HG03457 (cell line): ENCODE data around the gene PCDH9.

Experiments used
- ATAC-seq: cut with Tn5 transposase; IDR thresholded peaks from one replicate; pipeline ENCODE4 v1.9.1; 2021; ENCODE audit warnings: moderate number of reproducible peaks; ENCODE audit not compliant: unreplicated experiment

Gene PCDH9

GRCh38 chr13:67091603-67092002 lies 138.5 kb downstream of the PCDH9 start:
- no peak for ATAC-seq

DNA sequence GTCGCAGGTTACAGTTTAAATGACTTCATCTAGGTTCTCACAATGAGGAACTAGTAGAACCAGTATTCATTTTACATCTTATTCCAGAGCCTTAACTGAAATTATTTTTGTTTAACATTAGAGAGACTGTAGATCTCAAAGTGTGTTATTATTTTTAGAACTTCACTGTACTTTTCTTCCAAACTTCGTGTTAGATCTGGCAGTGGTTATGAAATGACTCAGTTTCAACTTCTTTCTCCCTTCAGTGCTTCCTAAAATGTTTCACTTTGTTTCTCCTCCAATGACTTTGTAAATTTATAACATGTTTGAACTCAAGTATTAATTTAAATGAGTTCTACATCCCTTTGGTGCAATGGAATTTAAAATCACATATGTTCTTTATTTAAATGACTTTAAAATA lies 139.3 kb downstream of the PCDH9 start:
- no peak for ATAC-seq

DNA sequence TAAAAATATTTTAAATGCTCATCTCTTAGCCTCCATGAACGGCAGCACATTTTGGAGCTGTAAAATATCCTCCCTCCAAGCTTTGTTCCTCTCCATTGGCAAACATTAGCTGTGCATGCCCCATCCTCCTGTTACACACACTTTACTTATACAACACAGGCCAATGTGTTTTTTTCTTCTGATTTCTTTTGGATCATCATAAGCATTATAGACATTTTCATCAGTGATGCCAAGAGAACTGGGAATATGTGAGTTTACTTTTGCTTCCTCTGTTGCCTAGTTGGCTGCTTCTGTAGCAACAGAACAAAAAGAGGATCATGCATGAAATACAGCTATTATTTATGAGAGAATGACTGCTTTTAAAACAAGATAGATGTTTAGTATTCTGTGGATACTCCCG lies 142.6 kb downstream of the PCDH9 start:
- no peak for ATAC-seq

- ATAC-seq: no peak
These were observed 143.9 kb downstream of the PCDH9 start for GRCh38 chr13:67086260-67086659.

- ATAC-seq: no peak
These were observed 146.1 kb downstream of the PCDH9 start for GRCh38 chr13:67084066-67084465.

GRCh38 chr13:67083519-67083918 lies 146.6 kb downstream of the PCDH9 start:
- ATAC-seq: no peak

DNA sequence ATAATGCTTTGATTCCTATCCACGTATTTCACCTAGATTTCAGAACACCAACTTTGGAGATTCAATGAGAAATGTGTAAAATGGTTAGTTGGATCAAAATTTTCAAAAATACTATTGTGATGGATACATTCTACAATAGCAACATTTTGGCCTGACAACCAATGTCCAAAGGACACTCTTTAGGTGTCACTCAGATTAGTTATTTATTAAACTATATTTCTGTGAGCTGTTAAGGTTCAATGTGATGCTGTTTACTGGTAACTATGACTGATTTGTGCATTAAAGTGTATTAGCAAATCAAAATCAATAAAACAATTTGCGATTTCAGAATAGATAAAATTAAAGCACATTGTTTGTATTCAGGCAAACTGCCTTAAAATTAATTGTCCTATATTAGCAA lies 149.8 kb downstream of the PCDH9 start:
- ATAC-seq: no peak

GRCh38 chr13:67078062-67078461 lies 152.1 kb downstream of the PCDH9 start:
- no peak for ATAC-seq

- ATAC-seq: no peak
These were observed 153.0 kb downstream of the PCDH9 start for GRCh38 chr13:67077132-67077531.

DNA sequence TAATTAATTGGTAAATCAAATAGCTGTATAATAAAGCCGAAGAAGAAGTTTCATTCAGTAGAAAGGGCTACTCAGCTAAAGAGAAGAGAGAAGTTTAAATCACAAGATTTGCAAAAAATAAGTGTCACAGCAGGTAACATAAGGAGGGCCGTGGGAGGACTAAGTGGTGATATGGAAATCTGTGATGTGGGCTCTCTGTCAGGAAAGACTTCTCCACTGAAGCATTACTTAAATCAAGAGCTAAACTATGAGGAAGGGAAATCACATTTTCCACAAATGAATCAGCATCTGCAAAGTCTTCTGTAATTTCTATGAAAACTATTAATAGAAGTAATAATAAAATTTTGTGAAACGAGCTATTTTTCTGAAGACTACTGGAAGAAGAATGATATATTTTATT lies 153.8 kb downstream of the PCDH9 start:
- no peak for ATAC-seq

DNA sequence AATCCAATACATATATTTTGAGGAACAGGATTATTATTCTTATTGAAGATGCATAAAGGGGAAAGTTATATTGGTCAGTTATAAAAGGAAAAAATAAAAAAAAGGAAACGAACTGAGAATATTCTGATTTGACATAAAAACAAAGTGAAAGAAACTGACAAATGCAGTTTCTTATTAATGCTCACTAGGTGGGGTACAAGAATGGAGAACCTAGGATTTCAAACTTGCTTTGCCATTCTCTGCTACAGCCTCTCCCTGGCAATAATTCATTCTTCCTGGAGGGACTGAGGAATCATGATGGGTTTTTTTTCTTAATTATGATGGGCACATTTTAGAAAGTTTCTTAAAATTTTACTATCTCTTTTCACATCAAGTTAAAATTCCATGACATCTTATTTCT lies 154.9 kb downstream of the PCDH9 start:
- ATAC-seq: no peak

DNA sequence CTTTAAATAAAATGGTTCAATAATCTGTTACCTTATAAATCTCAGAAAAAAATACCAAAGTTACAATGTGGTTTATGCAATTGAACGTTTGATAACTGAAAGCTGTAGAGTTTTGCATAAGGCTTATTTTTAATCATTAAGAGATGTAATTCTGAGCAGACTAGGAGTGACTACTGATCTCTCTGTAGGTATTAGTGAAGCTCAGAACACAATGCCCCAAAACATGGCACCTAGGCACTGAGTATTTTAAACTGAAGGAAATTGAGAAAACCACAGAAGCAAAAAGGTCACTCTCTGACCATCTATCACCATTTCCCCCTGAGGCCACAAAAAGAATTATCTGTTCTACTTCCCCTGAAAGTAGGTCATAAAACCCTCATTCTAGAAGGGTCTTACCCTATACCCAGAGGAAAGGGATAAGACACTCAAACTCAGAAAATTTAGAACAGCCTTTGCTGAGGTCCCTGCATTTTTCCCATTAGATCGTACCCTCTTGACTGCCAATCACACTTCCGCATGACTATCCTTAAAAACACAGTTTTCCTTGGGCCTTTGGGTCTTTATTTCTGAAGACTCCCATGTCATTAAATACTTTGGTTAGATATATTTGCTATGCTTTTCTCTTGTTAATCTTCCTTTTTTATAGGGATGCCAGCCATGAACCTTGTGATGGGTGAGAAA lies 158.1 kb downstream of the PCDH9 start:
- no peak for ATAC-seq

- ATAC-seq: no peak
These were observed 159.8 kb downstream of the PCDH9 start for GRCh38 chr13:67070306-67070705.

DNA sequence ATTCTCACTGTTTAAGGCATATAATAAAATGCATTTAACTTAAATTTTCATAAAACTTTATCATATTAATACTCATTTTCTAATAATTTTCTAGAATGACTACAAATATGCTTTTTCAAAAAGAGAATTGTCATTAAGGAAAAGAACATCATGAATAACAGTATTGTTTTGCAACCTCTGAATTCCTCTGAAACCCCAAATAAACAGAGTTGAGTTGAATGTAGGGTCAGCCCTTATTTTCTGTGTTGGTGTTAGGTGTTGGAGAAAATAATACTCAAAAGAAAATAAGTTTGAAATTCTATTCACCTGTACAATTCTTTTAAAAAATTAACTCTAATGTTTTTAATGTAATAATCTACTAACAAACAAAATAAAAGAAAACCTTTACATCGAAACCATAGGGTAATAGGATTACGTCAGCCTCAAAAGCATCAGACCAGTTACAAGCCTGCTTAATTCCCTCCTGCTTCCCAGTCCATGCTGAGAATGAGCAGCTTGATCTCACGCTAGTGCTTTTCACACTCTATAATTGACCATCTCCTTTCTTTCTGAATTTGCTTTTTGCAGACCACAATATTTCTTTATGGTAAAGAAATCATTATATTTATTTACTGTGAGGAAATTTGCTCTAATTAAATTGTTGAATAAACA lies 160.9 kb downstream of the PCDH9 start:
- ATAC-seq: no peak

DNA sequence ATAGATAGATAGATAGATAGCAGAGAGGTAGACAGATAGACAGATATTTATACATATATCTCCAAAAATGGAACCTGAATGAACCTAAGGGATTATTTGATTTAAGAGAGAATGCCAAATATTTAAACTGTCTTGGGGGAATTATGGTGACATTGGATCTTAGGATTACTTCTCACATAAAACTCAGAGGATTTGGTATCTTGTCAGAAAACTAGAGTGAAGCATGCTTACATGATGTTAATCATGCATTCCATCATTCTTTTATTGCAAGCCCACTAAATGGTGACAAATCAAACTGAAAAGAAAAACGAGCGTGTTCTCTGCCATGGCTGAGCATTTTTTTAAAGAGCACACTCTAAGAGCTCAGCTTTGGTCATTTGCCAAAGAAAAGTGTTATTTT lies 165.2 kb downstream of the PCDH9 start:
- no peak for ATAC-seq

DNA sequence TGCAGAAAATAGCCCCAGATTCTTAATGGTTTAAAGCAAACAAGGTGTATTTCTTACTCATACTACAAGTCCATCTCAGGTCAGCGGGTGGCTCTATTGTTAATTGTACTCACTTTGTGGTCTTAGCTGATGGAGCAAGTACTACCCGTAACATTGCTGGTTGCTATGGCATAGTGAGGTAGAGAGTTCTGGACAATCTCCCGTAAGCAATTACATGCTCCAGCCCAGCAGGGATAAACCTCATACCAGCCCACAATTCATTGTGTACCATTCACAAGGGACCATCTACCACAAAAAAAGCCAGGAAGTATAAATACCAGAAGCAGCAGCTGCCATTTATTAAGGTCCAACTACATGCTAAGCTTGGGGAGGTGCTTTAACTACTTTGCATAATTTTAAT lies 167.1 kb downstream of the PCDH9 start:
- ATAC-seq: no peak

GRCh38 chr13:67062160-67062559 lies 168.0 kb downstream of the PCDH9 start:
- no peak for ATAC-seq

DNA sequence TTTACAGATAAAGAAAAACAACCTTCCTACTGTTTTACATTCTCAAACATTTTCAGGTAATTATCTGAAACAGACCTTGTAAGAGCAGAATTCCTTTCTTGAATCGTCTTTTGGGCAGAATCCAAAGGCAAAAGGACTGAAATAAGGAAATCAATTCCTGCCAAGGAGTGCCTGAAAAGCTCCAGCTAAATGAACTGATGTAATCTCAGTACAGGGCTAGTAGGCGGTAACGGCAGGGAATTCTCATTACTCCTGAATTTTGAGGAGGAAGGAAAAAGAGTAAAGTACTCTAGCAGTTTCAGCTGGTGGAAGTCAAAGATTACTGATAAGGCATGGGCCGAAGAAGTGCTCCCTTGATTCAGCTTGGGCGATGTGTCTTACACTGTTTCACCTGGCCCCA lies 168.4 kb downstream of the PCDH9 start:
- ATAC-seq: no peak

GRCh38 chr13:67052550-67053490 lies 177.3 kb downstream of the PCDH9 start:
- ATAC-seq: no peak

- ATAC-seq: no peak
These were observed 180.4 kb downstream of the PCDH9 start for GRCh38 chr13:67049744-67050143.

GRCh38 chr13:67048821-67049150 lies 181.3 kb downstream of the PCDH9 start:
- no peak for ATAC-seq
